Mucosa of gallbladder (tissue), 1 donor: ENCODE data around the gene COTL1. TPM values are rescaled to one million over a fixed set of nuclear protein-coding genes. Genes with fewer than 3 reads are reported as not detected.
"Not testable (repeated sequence)": the region's sequence is repeated elsewhere in the genome, so short reads cannot be mapped to it uniquely, and the experiment has no call there.

Source experiments
- DNase-seq: peaks from one replicate; pipeline ENCODE4 v3.0.0-alpha.2; 2020; ENCODE audit warnings: low spot score
- total RNA-seq: library from RNA; stranded (reverse); gene quantifications from one replicate; pipeline ENCODE4 v1.2.1, GENCODE V29; 2021
- donor health status: DM: no; HTN: no; CAD: no.

The COTL1 gene
- total RNA-seq, 1 donor from 2014 or later, result 129 TPM

DNA sequence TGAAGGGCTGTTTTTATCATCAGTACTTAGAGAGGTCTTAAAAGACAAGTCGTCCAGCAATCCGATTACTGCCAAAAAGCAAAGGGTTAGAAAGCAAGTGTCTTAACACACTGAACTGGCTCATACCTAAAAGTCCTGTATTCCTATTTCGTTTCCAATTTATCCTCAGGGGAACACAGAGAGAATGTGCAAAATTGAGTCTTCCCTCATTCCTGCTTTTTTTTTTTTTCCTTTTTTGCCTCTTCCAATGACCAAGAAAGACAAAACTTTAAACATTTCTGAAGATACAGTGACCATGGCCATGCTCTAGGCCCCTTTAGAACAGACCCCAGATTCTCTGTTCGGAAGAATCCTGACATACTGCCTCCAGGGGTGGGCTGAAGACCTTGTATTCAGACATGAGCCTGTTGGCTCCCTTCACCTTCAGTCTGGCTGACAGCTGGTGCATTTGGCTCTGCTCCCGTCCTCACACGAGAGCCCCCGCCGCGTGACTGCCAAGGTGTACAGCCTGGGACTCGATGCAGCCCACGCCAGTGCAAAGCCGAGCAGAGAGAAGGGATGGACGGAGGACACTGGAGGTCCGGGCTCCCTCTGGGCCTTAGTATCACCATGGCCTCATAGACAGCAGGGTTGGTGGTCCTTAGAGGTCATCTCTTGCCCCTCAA lies 47.0 kb downstream of the COTL1 start:
- DNase-seq, result no peak

DNA sequence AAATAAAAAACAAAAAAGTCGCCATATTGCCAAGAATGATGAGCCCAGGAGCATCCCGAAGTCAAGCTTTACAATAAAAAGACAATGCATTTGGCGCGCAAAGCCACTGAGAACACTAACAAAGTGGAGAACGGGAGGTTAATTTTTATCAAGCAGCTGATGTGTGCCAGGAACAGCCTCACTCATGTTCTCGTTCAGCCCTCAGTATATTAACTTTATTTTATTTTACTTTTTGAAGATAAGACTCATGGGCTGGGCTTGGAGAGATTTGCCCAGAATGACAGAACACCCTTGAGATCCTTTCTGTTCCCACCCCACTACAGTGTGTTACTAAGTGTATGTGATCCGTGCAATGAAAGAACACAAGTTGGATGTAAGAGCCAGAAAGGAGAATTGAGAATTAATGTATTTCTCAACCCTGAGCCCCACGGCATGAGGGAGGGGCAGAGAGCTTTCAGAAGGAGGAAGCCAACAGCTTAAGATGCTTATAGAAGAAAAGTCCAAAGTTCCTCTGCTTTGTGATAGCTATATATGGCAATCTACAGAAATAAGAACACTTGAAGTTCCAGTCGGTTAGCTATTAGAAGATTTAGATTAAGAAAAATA lies 48.4 kb downstream of the COTL1 start:
- peak; percentile 60 for DNase-seq

DNA sequence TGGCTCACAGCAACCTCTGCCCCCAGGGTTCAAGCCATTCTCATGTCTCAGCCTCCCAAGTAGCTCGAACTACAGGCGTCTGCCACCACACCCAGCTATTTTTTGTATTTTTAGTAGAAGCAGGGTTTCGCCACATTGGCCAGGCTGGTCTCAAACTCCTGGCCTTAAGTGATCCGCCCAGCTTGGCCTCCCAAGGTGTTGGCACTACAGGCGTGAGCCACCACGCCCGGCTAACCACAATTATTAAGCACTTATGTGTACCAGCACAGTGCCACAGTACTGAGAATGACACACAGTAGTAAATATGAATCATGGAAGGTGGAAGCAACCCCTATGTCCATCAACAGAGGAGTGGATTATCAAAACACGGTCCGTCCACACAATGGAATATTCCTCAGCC lies 49.8 kb downstream of the COTL1 start:
- DNase-seq, result no peak

DNA sequence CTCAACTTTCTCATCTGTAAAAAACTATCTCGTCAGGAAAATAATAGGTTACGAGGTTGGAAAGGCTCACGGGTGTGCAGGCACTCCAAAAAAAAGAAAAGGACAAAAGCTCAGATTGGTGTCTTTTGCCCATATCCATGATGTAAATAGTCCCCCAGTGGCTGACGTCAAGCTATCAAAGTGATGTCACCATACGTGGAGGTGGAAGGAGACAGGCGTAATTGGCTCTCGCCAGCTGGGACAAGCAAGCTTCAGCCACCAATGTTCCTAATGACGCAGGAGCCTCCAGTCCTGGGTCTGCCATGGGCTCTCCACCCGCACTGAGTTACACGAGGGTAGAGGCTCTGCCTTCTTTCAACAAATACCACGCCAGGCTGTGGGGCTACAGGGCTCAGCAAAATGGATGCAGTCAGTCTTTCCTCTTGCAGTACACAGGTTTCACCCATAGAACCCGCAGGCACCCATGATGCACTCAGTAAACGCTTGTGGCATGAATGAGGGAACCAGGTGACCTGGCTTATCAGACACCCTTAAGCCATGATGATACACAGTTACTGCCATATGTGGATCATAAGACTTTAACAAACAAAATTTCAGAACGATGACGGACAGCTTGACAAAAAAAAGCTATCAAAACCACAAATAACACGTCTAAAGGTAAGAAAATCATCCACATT lies 50.5 kb downstream of the COTL1 start:
- DNase-seq, result no peak

DNA sequence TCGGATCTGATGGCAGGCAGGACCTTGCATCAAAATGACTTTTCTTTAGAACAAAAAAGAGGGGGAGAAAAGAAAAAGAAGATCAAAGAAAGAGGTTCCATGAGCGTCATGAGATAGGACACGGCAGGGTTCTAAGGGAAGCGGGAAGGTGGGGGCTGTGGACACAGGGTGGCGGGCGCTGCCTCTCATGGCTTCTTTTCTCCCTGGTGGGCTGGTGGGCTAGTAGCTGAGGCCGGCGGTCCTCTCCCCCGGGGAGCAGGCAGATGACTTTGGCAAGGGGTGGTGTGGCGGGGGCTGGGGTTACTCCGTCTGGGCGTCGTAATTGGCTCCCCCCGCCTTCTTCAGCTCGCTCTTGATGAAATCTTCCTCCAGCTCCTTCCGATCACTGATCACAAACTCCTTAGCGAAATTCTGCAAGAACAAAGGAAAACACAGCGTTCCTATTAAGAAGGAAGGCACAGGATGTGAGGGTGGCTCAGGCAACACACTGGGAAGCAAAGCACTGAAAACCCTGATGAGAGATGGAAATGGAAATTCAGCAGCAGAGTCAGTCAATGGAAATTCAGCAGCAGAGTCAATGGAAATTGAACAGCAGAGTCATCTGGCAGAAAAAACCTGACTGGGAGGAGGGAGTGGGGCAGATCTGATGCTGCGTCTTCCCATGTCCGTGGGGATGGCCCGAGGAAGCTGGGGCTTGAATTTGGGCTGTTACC lies 51.2 kb downstream of the COTL1 start:
- no peak for DNase-seq

DNA sequence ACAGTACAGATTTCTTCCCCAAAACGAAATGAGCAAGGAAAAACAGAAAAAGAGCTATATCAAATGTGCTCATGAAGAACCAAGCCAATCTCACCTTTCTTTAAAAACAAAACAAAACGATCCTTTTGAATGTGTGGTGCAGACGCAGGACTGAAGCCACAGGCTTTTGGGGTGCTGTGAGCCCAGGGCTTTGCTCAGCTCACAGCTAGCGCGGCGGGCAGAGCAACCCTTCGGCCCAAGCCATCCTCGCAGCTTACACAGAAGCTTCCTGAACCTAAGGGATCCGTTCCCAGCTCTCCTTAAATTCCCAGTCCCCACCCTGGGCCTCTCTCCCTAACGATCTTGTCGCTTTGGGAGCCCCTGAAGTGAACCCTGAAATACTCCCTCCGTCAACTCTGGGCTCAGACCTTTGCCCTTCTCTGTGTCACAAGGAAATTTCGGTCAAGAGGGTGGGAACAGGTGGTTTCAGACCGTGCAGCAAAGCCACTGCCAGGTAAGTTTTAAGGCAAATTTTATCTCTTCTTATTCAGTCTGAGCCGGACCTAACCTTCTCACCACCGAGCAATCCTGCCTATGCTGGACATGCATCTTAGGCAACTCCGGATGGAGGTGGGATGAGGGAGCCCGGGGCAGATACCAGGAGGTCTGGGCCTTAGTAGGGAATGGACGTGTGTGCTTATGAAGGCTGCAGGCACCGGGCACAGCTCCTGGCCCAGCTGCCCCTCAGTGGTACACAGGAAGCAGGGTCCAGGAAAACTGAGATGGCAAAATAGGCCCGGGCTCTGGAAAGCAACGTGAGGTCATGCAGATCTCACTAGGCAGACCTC lies 52.0 kb downstream of the COTL1 start:
- no peak for DNase-seq

DNA sequence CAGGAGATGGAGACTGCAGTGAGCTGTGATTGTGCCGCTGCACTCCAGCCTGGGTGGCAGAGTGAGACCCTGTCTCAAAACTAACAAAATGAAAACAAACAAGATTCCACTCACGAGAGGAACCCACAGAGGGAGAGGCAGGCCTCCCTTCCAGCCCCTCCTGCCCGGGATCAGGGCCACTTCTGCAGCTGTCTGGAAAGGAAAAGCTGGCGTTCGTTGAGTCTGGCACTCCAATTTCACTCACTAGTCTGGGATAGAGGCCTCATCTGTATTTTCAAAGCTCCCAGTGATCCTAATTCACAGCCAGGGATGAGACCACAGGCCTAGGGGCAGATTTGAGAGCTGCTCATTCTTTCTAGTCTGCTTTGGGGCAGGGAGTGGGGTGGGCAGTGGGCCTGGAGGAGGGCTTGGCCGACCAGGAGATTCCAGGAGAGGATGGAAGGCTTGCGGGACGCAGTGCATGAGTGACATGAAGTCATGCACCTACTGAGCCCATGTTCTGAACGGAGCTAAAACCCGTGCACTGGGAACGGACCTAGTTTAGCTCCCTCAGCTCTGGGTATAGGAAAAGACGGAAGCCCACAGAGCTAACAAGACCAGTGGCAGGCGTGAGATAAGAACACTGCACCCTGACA lies 54.0 kb downstream of the COTL1 start:
- DNase-seq, result no peak

DNA sequence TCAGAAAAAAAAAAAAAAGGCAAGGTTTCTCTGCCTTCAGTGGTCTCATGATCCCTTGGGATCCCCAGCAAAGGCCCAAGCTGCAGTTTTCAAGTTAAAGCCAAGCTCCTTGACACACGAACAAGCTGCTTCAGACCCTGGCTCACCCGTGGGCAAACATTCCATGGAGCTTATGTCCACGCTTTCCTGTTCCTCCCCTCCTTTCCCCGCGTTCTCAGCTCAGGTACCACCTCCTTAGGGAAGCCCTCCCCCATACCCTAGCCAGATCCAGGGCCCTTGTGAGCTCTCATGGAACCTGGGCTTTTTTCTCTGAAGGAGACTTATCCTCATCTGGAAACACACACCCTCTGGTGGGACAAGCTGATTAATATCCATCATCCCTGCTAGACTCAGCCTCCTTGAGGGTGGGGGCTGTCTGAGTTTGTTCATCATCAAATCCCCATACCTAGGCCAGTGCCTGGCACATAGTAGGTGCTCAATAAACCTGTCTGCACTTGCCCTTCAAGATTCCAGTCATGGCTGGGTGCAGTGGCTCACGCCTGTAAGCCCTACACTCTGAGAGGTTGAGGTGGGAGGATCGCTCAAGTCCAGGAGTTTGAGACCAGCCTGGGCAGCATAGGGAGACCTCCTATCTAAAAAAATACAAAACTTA lies 54.7 kb downstream of the COTL1 start:
- DNase-seq, result no peak

DNA sequence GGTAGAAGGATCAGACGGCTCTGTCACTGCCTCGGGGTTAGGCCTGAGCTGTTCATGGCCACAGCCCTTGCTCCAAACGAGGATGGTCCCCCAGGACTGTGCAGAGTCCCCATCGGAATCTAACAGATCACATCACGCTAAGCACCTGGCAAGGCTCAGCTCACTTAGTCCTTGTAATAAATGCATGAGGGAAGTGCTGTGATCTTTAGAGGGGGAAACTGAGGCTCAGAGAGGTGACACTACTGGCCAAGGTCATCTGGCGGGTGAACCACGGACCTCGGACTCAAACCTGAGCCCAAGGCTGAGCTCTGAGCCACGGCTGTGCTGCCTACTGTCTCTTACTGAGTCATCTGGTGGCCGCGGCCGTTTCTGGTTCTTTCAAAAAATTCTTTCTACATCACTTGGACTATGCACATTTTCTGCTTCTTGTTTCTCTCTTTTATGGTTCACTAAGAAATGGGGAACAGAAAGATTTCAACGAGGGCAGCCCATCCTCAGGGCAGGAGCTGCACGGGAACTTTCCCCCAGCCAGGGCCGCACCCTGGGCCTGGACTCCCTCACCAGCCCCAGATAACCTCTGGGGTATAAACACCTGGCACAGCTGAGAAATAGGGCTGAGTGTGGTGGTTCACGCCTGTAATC lies 55.6 kb downstream of the COTL1 start:
- DNase-seq, result no peak

DNA sequence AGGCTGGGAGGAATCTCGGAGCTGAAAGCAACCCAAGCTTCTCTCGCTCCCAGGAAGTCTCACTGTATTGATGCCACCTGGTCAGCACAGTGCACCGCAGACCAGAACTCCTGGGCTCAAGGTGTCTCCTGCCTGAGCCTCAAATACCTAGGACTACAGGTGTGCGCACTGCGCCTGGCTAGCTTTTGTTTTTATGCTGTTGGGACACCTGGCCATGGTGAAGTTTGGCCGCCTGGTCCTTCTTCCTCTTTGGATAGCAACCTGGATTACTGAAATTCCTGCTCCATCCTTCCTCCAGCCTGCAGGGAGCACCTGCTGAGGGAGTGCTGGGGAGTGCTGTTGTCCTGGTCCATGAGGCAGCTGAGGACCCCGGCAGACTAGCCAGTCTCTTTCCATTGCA lies 56.6 kb downstream of the COTL1 start:
- no peak for DNase-seq

DNA sequence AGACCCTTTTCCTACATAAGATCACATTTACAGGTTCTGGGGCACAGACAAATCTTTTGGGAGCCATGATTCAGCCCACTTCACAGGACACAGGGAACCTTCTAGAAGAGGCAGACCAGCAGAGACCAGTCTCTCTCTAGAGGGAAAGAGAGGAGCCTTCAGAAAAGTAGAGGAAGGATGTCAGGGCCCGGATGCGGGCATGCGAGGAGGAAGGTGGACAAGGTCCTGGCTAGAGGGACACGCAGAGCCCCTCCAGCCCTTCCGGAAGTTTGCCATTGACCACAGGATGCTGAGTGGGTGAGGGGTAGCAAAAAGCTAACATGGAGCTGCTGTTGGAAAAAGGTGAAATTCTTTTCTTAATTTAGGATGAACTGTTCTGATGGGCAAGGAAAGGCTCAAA lies 57.6 kb downstream of the COTL1 start:
- DNase-seq, result no peak

DNA sequence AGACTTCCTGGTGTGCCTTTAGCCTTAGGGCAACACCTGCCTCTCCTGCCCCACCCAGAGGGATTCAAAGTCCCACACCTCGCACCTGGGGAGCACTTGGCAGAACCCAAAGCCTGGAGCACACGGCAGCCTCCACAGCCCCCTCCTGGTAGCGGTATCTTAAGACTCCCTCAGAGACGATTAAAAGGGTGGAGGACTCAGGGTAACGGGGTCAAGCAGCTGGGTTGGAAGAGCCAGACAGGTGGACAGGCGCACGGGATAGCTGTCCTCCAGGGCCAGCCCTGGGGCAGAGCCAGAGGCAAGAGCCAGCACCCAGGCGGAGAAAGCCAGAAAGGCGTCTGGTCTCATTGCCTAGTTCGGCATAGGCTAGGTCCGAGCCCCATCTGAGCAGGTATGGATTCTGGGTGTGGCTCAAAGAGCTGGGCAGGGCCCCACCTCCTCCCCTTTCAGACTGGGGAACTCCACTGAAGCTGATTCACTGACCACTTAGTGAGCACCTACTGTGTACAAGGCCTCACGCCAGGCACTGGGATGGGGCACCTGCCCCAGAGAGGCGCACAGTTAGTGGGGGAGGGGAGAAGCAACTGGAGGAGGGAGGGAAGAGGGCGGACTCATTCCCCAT lies 58.5 kb downstream of the COTL1 start:
- DNase-seq, result no peak

DNA sequence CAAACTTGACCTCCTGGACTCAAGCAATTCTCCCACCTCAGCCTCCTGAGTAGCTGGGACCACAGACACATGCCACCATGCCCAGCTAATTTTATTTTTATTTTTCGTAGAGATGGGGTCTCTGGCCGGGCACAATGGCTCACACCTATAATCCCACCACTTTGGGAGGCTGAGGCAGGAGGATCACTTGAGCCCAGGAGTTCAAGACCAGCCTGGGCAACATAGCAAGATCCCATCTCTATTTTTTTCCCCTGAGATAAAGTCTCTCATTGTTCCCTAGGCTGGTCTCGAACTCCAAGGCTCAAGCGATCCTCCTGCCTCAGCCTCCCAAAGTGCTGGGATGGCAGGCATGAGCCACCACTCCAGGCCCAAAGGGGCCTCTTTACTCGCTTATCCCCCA lies 59.0 kb downstream of the COTL1 start:
- DNase-seq, result not testable (repeated sequence)

DNA sequence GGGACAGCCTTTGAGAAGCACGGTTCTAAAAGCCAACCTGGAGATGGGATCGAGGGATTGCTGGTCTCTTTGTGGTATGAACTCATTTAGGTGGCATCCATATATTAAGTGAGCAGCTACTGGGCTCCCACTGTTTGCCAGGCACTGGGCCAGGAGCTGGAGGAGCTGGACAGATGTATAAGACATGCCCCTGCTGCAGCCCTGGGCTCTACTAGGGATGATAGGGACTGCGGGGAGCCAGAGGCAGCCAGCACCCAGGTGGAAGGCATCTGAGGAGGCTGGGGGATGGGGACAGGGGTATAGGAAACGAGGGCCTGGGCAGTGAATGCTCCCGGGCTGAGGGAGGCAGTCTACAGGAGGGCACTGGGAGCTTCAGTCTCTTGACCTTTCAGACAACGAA lies 60.4 kb downstream of the COTL1 start:
- DNase-seq, result no peak

DNA sequence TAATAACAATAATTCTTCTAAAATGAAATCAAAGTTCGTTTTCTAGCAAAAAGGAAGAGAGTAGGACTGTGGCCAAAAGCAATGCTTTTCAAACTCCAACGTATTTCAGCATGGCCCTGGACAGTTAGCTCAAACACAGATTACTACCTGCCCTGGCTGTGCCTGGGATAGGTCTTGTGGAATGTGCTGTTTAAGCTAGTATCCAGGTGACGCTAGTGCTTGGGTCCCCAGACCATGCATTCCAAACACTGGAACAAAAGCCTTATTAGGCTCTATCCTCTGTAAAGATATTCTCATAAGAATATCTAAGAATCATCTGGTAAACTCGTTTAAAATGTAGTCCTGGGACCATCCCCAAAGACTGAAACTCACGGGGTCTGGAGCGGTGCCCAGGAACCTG lies 60.8 kb downstream of the COTL1 start:
- DNase-seq, result no peak

DNA sequence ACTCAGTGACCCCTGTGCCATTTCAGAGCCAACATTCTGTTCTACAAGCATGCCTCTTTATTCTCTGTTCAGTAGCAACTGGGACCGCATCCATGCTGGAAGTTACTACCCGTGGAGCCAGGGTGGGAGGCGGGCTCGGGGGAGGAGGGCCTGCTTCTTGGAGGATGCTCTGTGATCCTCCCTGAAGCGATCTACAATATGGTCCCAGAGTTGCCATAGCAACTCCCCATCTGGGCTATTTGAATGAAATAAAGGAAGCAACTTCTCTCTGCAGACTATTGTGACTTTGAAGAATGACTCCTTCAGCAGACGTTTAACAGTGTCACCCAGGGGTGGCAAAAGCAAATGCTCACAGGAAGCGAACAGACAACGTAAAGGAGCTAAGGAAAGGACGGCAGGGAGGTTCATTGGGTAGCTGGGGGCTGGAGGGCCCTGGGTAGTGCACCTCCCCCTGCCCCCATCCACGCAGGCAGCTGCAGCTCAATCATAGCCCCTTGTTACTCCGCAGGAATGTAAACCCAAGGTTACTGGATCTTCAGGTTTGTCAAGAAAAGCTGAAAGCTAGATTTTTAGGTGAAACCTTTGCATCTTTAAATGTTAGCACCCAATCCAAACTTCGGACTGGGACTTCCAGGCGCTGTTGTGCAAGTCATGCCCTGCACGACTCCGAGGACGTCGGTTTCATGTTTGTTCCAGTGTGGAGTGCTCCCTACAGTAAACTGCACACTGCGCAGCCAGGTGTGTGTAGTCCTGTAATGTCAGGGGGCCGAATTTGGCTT lies 62.3 kb downstream of the COTL1 start:
- DNase-seq, result no peak

DNA sequence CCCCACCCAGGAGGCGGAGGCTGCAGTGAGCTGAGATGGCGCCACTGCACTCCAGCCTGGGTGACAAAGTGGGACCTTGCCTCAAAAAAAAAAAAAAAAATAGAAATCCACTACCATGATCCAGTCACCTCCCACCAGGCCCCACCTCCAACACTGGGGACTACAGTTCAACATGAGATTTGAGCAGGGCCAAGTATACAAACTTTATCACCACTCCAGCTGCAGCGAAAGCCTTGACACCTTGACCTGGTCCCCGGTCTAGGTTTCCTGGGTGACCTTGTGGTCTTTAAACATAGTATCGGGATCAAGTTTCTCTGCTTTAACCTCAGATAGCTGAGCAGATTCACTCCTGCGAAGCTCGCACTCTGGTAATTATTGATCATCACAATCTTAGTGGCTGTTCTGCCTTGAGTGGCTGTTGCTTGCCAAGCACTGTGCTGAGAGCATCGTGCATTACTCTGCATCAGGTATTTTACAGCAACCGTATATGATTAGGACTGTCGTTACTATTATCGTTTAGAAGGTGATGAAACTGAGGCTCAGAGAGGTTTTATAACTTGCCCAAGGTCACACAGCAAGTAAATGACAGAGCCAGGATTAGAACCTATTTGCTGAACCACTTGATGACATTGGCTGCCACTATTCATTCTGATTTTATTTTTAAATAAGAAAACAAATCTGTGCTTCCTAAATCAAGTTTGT lies 63.1 kb downstream of the COTL1 start:
- DNase-seq, result no peak

DNA sequence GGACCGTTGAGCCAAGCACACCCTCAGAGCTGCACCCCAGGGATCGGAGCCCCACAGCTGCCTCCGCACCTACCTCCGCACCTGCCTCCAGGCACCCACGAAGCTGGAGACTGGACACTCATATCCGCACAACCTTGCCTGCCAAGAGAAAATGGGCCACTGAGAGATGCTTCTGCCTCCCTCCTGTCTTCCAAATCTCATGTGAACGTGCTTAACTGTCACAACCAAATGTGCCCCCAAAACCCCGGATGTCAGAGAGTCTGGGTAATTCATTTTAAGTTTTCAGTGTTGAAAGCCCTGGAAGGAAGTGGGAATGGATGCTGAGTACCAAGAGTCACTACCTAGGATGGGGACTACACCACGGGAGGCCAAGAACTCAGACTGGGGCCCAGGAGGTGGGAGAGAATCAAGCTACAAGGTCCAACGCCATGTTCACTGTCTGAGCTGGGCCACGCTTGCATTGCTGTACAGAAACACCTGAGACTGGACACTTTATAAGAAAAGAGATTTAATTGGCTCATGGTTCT lies 63.9 kb downstream of the COTL1 start:
- DNase-seq, result no peak
